ENCODE data around the gene DGKG. TPM values are rescaled to one million over a fixed set of nuclear protein-coding genes. Genes with fewer than 3 reads are reported as not detected.

Gene DGKG
- total RNA-seq, 1 donor from 2014 or later: 18.2 TPM

- DNase-seq (no peak), ATAC-seq (no peak)
- intact Hi-C loops (cut with micrococcal nuclease): no loop called here
These were observed 138.6 kb downstream of the DGKG start for GRCh38 chr3:186223476-186223875.

DNA sequence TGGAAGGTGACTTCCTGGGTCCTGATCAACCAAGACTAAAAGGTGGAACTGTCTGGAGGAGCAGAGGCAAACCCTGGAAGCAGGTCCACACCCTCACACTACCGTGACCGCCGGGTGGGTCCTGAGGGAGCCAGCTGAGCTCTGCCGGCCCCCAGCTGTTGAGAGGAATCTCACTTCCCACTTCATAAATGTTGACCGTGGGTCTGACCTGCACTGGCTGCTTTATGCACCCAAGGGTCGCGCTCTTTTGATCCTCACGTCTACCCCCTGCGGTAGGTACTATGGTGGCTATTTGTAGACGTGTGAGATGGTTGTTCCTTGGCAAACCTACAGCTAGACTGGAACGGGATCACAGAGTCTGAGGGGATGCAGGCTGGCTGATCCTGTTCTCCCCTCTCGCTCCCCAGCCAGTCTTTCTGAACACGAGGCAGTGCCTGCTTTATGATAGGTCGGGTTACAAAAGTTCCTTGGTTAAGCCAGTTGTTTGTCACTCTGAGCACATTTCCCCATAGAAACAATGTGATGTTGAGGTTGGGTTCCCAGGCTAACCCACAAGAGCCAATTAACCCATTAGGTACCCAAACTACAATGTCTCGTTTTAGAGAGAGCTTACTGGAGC lies 140.2 kb downstream of the DGKG start:
- intact Hi-C loops (cut with micrococcal nuclease): no loop called here
- DNase-seq: no peak

GRCh38 chr3:186220911-186221645 lies 141.0 kb downstream of the DGKG start:
- DNase-seq (peak; percentile 47), ATAC-seq (peak; percentile 30)
- intact Hi-C loops (cut with micrococcal nuclease): no loop called here

More for the DNA sequence above, 140.2 kb downstream of the DGKG start:
- ATAC-seq: peak; percentile 15

DNA sequence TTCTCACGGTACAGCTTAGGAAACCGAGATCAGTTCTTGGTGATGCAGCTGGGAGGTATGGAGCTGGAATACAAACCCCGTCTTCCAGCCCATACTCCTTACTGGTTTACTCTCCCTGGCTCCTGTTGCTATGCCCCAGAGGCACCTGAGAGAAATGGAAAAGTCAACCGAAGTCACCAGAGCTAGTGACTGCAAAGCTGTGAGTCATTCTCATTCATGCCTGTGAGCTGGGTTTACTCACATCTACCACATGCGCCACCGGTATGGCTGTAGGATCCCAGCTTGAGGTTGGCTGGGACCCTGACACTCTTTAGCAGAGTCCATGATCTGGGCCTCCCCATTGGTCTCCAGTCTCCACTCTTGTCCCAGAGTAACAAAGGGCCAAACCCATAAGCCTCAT lies 141.7 kb downstream of the DGKG start:
- no peak for DNase-seq
- ATAC-seq: no peak
- intact Hi-C loops (cut with micrococcal nuclease): no loop called here

DNA sequence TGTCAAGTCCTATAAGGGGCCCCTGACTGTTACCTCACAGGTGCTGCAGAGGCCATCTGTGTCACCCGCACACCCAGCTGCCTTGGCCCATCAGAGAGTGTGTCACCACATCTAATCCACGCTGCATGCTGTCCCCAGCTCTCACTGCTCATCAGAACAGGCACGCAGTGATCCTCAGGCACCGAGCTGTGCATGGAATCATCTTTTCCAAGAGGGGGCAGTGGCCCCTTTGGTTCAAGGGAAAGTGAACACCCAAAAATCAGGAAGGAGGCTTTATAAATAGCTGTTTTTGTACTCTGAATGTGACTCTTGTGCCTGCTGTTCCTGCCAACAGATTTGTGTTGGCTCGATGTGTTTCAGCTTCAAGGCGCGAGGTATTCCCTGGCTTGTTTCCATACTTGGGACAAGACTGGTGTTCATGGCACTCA lies 142.8 kb downstream of the DGKG start:
- intact Hi-C loops (cut with micrococcal nuclease): no loop called here
- peak; percentile 56 for DNase-seq
- peak; percentile 78 for ATAC-seq

- ATAC-seq: no peak
- intact Hi-C loops (cut with micrococcal nuclease): no loop called here
- DNase-seq: no peak
These were observed 143.6 kb downstream of the DGKG start for GRCh38 chr3:186218421-186218820.

- ATAC-seq: peak; percentile 67
- DNase-seq: no peak
- intact Hi-C loops (cut with micrococcal nuclease): no loop called here
These were observed 144.2 kb downstream of the DGKG start for GRCh38 chr3:186217820-186218164.

- ATAC-seq (no peak), DNase-seq (no peak)
- intact Hi-C loops (cut with micrococcal nuclease): no loop called here
These were observed 144.9 kb downstream of the DGKG start for GRCh38 chr3:186216900-186217819.

GRCh38 chr3:186214670-186215069 lies 147.4 kb downstream of the DGKG start:
- ATAC-seq (no peak), DNase-seq (no peak)
- intact Hi-C loops (cut with micrococcal nuclease): no loop called here

DNA sequence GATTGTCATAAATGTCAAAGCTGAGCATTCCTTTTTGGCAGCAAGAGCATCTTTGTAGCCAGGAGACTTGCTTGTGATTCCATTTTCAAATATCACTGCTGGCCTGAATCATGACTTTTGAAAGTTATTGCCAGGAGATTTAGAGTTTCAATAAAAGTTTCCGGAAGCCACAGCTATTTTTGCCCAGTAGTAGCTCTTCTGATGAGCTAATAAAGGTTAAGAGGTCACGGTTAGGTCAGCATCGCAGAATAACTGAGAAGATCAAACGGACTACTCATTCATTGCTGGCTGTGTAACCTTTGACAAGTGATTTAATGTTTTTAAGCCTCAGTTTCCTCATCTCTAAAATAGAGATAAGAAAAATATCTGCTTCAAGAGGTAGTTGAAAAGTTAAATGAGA lies 148.1 kb downstream of the DGKG start:
- intact Hi-C loops (cut with micrococcal nuclease): no loop called here
- no peak for ATAC-seq
- DNase-seq: no peak

DNA sequence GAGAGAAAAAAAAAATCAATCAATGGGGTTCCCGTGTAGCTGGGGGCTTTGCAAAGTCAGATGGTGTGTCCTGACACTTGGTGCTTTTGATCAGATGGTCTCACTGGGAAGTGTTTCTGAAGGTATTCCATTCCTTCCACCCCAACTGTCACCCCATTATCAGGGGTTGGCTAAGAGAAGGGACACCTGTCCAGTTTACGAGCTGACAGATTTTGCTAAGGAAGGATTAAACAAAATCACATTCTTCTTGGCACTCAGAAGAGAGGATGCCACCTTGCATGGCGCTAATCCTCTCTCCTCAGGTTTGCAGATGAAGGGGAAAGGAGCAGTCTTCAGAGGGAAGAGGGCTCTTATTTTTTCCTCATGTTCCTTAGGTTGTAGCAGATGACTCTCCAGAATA lies 149.4 kb downstream of the DGKG start:
- DNase-seq (no peak), ATAC-seq (no peak)
- intact Hi-C loops (cut with micrococcal nuclease): no loop called here

DNA sequence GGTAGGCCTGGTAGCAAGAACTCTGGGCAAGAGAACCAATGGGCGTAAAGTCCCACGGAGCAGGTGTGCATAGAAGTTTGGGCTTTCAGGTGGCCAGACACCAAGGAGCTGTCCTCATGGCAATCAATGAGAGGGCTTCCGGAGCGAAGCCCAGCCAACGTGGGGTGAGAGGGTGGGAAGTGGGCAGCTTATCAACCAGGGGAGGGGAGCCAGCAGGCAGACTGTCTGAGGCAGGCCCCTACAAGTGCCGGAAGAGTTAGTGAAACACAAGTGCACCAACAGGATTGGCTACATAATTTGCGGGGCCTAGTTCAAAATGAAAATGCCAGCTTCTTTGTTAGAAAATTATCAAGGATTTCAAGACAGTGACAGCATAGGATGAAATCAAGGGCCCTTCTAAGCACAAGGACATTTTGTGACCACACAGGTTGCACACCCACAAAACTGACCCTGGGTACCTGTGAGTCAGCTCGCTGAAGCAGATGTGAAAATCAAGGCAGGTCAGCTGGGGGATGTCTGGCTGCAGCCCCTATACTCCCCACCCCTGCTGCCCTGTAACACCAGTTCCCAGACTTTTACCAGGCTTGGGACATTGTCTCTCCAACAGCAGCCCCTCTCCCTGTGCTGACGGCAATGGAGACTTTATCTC lies 151.1 kb downstream of the DGKG start:
- ATAC-seq (no peak), DNase-seq (no peak)
- intact Hi-C loops (cut with micrococcal nuclease): no loop called here

- ATAC-seq: peak; percentile 88
- intact Hi-C loops (cut with micrococcal nuclease): no loop called here
These were observed 152.0 kb downstream of the DGKG start for GRCh38 chr3:186209810-186210752.

GRCh38 chr3:186208296-186208989 lies 153.6 kb downstream of the DGKG start:
- no peak for ATAC-seq
- DNase-seq: no peak
- intact Hi-C loops (cut with micrococcal nuclease): no loop called here

More at GRCh38 chr3:186209810-186210752, 152.0 kb downstream of the DGKG start:
- peak; percentile 76 for DNase-seq

GRCh38 chr3:186207515-186207914 lies 154.5 kb downstream of the DGKG start:
- intact Hi-C loops (cut with micrococcal nuclease): no loop called here
- ATAC-seq: no peak

DNA sequence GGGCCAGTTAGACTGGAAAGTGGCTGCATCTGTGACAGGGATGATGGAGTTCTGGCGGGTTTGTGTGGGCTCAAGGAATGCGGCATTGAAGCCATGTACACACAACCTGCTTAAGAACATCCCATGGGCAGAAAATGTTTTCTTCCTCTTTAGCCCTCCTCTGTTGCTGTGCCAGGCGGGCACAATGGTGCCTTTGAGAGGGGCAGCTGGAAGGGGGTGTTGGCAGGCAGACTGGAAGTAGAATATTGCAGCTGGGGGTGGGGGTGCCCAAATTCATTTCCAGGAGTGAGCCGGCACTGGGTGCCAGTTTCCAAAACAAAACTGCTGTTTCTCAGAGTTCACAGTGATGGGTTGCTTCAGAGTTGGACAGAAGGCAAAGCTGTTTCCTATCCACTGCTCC lies 161.3 kb downstream of the DGKG start:
- ATAC-seq (no peak), DNase-seq (no peak)
- intact Hi-C loops (cut with micrococcal nuclease): no loop called here

More at GRCh38 chr3:186207515-186207914, 154.5 kb downstream of the DGKG start:
- no peak for DNase-seq

DNA sequence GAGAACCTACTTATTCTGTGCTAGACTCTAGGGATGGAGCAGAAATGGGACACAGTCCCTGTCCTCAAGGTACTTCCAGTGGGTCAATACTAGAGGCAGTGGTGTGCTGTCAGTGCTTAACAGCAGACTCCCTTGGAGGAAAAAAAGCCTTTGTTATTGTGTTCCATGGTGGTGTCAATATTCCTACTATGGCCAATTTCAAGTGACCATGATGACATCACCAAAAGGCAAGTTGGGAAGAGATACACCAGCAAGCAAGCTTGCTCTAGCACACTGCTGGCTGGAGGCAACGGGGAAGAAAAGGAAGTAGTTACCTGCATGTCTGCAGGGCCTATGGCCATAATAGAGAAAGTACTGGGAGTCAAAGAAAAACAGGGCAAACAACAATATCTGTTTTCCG lies 163.6 kb downstream of the DGKG start:
- intact Hi-C loops (cut with micrococcal nuclease): no loop called here
- no peak for DNase-seq
- no peak for ATAC-seq

- intact Hi-C loops (cut with micrococcal nuclease): no loop called here
- ATAC-seq: peak; percentile 56
- DNase-seq: no peak
These were observed 167.6 kb downstream of the DGKG start for GRCh38 chr3:186194451-186194811.

All from left ventricle myocardium superior (tissue), 1 donor.